Vagina (tissue), 2 donors: ENCODE measurements around the gene DFFA.

ENCODE experiments used
- CTCF ChIP-seq, 3 experiments: fragments of 450-650 bp in 2 of 3; fragments of 200-600 bp in 1 of 3; sonication (generic) in 1 of 3; IDR thresholded peaks; one replicate each; pipeline ENCODE4 v1.5.1; 2017 to 2019; ENCODE audit warnings: antibody characterized with exemption in 3 of 3, mild to moderate bottlenecking in 2 of 3, moderate library complexity in 2 of 3
- POLR2A ChIP-seq, 2 donors: fragments of 450-650 bp; IDR thresholded peaks; one replicate each; pipeline ENCODE4 v1.6.1; 2017; ENCODE audit warnings: antibody characterized with exemption in 2 of 2, mild to moderate bottlenecking in 2 of 2, moderate library complexity in 2 of 2

GRCh38 chr1:10509809-10510509 is 37.6 kb upstream of the DFFA start:
- no peak for TF ChIP-seq POLR2A (IDR thresholded peaks at IDR 0.05)
- no peak for TF ChIP-seq CTCF (IDR thresholded peaks at IDR 0.05)
